PC-9 (cell line): ENCODE results near the gene SYN1. TPM values are rescaled to one million over a fixed set of nuclear protein-coding genes. Genes with fewer than 3 reads are reported as not detected.

Experiments used
- BruUV-seq: library from RNA; stranded (reverse); fragments of 400-500 nt; replicated peaks from 2 replicates; lab custom pipeline; 2021; lab: Mats Ljungman, UMichigan
- CTCF ChIA-PET: fragments of 300-600 bp; sonication (Branson Sonifier 250); formaldehyde crosslinking; loops from one replicate; lab custom pipeline; 2022; ENCODE audit warnings: antibody characterized with exemption; lab: Charles Lee
- POLR2A ChIA-PET: fragments of 300-600 bp; sonication (Branson Sonifier 250); formaldehyde crosslinking; loops from one replicate; lab custom pipeline; 2022; ENCODE audit warnings: antibody characterized with exemption; ENCODE audit not compliant: unreplicated experiment; lab: Charles Lee
- DNase-seq, 2 experiments: peaks; one replicate each; pipeline versions ENCODE4 v3.0.0 to v3.0.0-alpha.2; 2015 to 2022; ENCODE audit warnings: mixed read lengths in 1 of 2
- H2AFZ ChIP-seq: fragments of 200-600 bp; sonication (generic); 2 replicates; pipeline ENCODE4 v1.8.1; 2017; ENCODE audit warnings: antibody characterized with exemption
- H3F3A ChIP-seq: fragments of 200-600 bp; sonication (generic); 2 replicates; pipeline ENCODE4 v1.8.1; 2017; ENCODE audit warnings: antibody characterized with exemption, mild to moderate bottlenecking, low read depth; ENCODE audit not compliant: insufficient read depth
- H3K27ac ChIP-seq: fragments of 200-600 bp; sonication (generic); 2 replicates; pipeline ENCODE4 v1.6.1; 2016; ENCODE audit warnings: mixed run types
- H3K27me3 ChIP-seq: fragments of 200-600 bp; sonication (generic); 2 replicates; pipeline ENCODE4 v1.6.1; 2016; ENCODE audit warnings: low read depth, mixed run types; ENCODE audit not compliant: insufficient read depth
- H3K36me3 ChIP-seq: fragments of 200-600 bp; sonication (generic); 2 replicates; pipeline ENCODE4 v1.6.1; 2016; ENCODE audit warnings: low read depth, mixed run types
- H3K4me1 ChIP-seq: fragments of 200-600 bp; sonication (generic); replicated peaks from 2 replicates; pipeline ENCODE4 v1.6.1; 2016; ENCODE audit warnings: mixed run types; ENCODE audit not compliant: insufficient read depth
- H3K4me2 ChIP-seq: fragments of 200-600 bp; sonication (generic); 2 replicates; pipeline ENCODE4 v1.6.1; 2017; ENCODE audit warnings: mixed run types
- H3K4me3 ChIP-seq: fragments of 200-600 bp; sonication (generic); 2 replicates; pipeline ENCODE4 v1.6.1; 2016; ENCODE audit warnings: mixed run types
- H3K79me2 ChIP-seq: fragments of 200-600 bp; sonication (generic); 2 replicates; pipeline ENCODE4 v1.6.1; 2017; ENCODE audit warnings: low read depth, mixed run types
- H3K9me2 ChIP-seq: fragments of 200-600 bp; sonication (generic); 2 replicates; pipeline ENCODE4 v1.8.1; 2017; ENCODE audit warnings: mild to moderate bottlenecking; ENCODE audit not compliant: insufficient read depth
- H3K9me3 ChIP-seq: fragments of 200-600 bp; sonication (generic); 2 replicates; pipeline ENCODE4 v1.8.1; 2016; ENCODE audit warnings: low read depth; ENCODE audit not compliant: insufficient read depth
- H4K20me1 ChIP-seq: fragments of 200-600 bp; sonication (generic); 2 replicates; pipeline ENCODE4 v1.8.1; 2017; ENCODE audit not compliant: insufficient read depth
- CTCF ChIP-seq: fragments of 200-600 bp; sonication (generic); conservative IDR thresholded peaks from 2 replicates; pipeline ENCODE4 v1.6.1; 2017; ENCODE audit warnings: mixed run types, antibody characterized with exemption, mild to moderate bottlenecking, moderate library complexity
- EZH2 ChIP-seq: fragments of 200-600 bp; sonication (generic); IDR thresholded peaks from 2 replicates; pipeline ENCODE4 v1.8.0; 2017; ENCODE audit warnings: antibody characterized with exemption, low read depth
- intact Hi-C: fragments of 100-400 bp; cut with micrococcal nuclease; formaldehyde crosslinking; loops from one replicate; pipeline ENCODE4 v1.10.0; 2022; ENCODE audit not compliant: unreplicated experiment
- total RNA-seq: library from RNA; stranded (reverse); gene quantifications from 2 replicates; pipeline ENCODE4 v1.2.3, GENCODE V29; 2021

Gene SYN1
- total RNA-seq, 1 experiment from 2014 or later = not detected

GRCh38 chrX:47571215-47571614, 48.4 kb downstream of the SYN1 start:
- H3K9me2 ChIP-seq = no peaks in the 10 kb centered on the region
- H3K27ac ChIP-seq = no peak overlapping the region
- no peaks in the 10 kb centered on the region for H3K36me3 ChIP-seq
- DNase-seq = no peak
- H3K4me1 ChIP-seq = no peaks in the 10 kb centered on the region
- no peaks in the 10 kb centered on the region for H3K27me3 ChIP-seq
- no peak overlapping the region for H2AFZ ChIP-seq
- H3K9me3 ChIP-seq = no peaks in the 10 kb centered on the region
- H3K4me2 ChIP-seq = no peak overlapping the region
- intact Hi-C loops = no loop called here
- ChIA-PET CTCF (no interaction called here), POLR2A (no interaction called here)
- H3F3A ChIP-seq = no peaks in the 10 kb centered on the region
- H3K4me3 ChIP-seq = no peak overlapping the region
- H3K79me2 ChIP-seq = no peaks in the 10 kb centered on the region
- BruUV-seq = TSS peak; percentile 24
- H4K20me1 ChIP-seq = no peaks in the 10 kb centered on the region
- TF ChIP-seq CTCF (no peak), EZH2 (no peak)

GRCh38 chrX:47570794-47571193, 48.9 kb downstream of the SYN1 start:
- CTCF ChIA-PET = no interaction called here

GRCh38 chrX:47568656-47569295, 50.9 kb downstream of the SYN1 start:
- Histone ChIP-seq H3K36me3 (no peaks in the 10 kb centered on the region), H3K4me2 (no peak overlapping the region), H2AFZ (no peak overlapping the region), H3K4me1 (no peaks in the 10 kb centered on the region), H3K9me2 (no peaks in the 10 kb centered on the region), H3K79me2 (no peaks in the 10 kb centered on the region), H4K20me1 (no peaks in the 10 kb centered on the region), H3K4me3 (no peak overlapping the region), H3F3A (no peaks in the 10 kb centered on the region), H3K27ac (no peak overlapping the region), H3K27me3 (no peaks in the 10 kb centered on the region), H3K9me3 (no peaks in the 10 kb centered on the region)
- no TSS peak for BruUV-seq
- POLR2A ChIA-PET = no interaction called here
- intact Hi-C loops = no loop called here
- CTCF ChIA-PET = no interaction called here
- DNase-seq = no peak
- TF ChIP-seq EZH2 (no peak), CTCF (peak; percentile 38)

More at GRCh38 chrX:47570794-47571193, 48.9 kb downstream of the SYN1 start:
- BruUV-seq = no TSS peak
- H3K9me3 ChIP-seq = no peaks in the 10 kb centered on the region
- H3K4me2 ChIP-seq = no peak overlapping the region
- H3K4me3 ChIP-seq = no peak overlapping the region
- H2AFZ ChIP-seq = no peak overlapping the region
- H3K27me3 ChIP-seq = no peaks in the 10 kb centered on the region
- H3K36me3 ChIP-seq = no peaks in the 10 kb centered on the region
- H4K20me1 ChIP-seq = no peaks in the 10 kb centered on the region
- TF ChIP-seq EZH2 = no peak
- TF ChIP-seq CTCF = no peak
- no peaks in the 10 kb centered on the region for H3K4me1 ChIP-seq
- no peaks in the 10 kb centered on the region for H3F3A ChIP-seq
- no peak for DNase-seq
- H3K79me2 ChIP-seq = no peaks in the 10 kb centered on the region
- H3K27ac ChIP-seq = no peak overlapping the region
- POLR2A ChIA-PET = no interaction called here
- intact Hi-C loops = no loop called here
- H3K9me2 ChIP-seq = no peaks in the 10 kb centered on the region
